GF-D8 (cell line): ENCODE results near the gene DUSP6.
A peak's percentile ranks its signal among the peaks of the same experiment; 100 is the strongest.

Experiments used
- DNase-seq: peaks from one replicate; lab custom pipeline; 2025; lab: John Stamatoyannopoulos, UW

The DUSP6 gene, protein sequence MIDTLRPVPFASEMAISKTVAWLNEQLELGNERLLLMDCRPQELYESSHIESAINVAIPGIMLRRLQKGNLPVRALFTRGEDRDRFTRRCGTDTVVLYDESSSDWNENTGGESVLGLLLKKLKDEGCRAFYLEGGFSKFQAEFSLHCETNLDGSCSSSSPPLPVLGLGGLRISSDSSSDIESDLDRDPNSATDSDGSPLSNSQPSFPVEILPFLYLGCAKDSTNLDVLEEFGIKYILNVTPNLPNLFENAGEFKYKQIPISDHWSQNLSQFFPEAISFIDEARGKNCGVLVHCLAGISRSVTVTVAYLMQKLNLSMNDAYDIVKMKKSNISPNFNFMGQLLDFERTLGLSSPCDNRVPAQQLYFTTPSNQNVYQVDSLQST

DNA sequence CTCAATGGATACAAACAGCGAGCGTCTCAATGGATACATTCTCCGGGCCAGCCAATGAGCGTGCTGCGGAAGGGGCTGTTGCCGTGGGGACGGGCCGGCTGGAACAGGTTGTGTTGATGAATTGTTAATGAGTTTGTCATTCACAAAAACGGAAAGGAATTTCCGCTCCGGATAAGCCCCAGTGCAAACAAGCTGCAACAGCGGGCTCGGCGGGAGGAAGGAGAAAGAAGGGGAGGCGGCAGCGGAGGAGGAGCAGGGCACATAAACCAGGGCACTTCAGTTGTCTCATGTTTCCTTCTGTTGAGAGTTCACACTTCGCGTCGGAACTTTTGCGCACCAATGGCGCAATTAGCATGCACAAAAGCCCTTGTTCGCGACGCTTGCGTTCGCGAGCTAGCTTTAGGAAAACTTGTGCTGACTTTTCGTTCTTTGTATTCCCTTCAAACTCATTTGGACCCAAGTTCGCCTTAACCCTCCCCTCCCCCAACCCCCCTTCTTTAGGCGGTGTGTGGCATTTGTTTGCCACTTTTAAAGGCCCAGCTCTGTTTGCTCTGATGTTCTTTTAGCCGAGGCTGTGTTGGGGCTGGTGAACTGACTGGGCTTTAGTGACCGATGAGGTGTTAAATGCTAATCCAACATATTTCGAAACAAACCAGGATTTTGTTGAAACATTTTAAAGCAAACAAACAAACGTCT, at the start of gene DUSP6:
TSS of gene DUSP6 (minus strand) at position 10 of the 696 bp plus-strand sequence. CDS start 462 bp downstream, outside the sequence.
- peak; percentile 98 for DNase-seq

- DNase-seq = no peak
These were observed 49.2 kb upstream of the DUSP6 start for GRCh38 chr12:89401433-89402058.

- DNase-seq = no peak
These were observed 48.1 kb upstream of the DUSP6 start for GRCh38 chr12:89400415-89400814.

DNA sequence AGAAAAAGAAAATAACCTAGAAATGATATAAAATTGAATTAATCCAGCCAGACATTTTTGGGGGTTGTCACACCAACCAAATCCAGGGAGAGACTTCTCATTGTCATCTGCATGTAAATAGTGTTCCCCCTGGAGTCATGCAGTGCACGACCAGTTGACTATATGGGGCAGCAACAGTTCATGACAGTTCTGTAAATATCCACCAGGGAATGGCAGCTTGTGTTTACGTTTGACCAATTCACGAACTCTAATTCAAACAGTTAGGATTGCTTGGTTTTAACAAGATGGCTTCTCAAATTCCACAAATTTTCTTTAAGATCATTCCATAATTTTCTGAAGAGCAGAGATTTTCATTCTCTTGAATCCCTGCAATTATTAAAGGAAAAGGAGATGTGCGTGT, 43.4 kb upstream of the DUSP6 start:
- no peak for DNase-seq

GRCh38 chr12:89393551-89394121, 41.3 kb upstream of the DUSP6 start:
- peak; percentile 58 for DNase-seq

DNA sequence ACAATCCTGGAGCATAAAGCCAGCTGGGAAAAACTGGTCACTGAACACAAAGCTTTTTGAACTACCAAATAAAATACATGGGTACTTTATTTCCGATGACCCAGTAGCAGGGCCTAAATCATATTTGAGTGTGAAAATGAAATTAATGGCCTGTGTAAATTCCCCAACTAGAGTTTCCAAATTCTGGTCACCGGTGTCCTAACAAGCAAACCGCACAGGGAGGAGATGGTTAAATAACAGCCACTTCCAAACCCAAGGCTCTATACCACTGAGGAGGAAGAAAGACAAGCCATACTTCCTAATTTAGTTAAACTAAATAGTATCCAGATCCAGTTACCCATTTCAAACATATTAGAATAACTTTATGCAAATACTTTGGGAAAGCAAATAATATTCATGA, 40.1 kb upstream of the DUSP6 start:
- DNase-seq = peak; percentile 63

DNA sequence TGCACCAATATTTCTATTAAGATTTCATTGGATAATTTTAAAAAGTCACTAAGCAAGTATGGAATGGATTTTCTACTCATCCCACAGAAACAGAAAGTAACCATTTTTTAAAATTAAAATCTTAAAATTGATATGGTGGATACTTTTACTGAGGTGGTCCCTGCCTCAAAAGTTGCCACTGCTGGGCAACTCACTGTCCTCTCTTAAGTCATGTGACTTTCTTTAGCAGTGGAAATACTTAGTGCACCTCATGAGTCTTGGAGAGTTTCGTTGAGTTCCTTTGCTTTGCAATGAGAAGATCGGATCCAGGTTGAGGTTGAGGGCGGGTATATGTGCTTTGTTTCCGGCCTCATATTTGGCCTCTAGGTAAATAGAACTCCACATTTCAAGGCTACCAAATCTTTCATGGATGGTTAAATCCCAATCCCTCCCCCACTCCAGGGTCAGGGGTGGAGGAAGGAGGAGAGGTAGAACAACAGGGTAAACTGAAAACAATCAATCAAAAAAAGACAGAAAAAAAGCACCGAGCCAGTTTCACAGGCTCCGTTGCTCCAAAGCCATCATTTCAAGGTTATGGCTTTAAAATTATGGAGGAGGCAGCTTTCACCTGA, 39.5 kb upstream of the DUSP6 start:
- no peak for DNase-seq

- peak; percentile 73 for DNase-seq
These were observed 38.7 kb upstream of the DUSP6 start for GRCh38 chr12:89390802-89391673.

DNA sequence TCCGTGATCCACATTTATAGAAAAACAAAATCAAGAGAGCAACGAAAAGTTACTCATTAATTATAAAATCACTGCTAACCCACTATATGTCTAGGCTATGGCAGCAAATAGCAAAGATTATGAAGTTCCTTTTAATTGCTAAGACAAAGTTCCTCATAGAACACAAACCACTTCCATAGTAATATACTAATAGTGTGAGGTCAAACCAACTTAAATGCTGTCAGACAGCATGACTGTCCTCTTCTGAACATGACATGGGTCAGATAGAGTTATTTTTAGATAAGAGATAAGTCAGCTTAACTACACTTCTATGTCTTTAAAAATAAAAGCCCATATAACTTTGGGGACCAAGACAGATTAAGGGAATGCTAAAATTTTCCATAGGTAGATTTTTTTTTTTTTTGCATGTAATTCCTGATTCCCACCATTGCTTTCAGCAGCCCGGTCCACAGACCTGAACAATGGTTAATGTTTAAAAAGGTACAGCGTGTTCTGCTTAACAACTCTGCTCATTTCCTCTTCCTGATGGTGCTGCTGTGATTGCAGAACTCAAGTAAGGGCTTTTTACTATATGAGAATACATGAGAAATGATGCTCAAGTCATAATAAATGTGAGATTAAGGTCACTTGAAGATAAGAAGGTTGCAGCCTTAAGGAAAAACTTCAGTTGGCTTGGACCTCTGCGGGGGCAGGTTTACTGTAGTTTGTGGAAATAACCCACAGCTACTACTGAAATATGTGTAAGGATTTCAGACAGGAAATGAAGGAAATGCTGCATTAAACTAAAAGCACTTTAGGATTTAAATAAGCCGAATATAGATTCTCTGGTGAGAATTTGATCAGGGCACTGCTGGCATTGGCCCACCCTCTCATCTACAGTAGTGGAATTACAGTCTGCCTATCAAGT, 37.7 kb upstream of the DUSP6 start:
- peak; percentile 13 for DNase-seq

GRCh38 chr12:89386138-89386537, 33.8 kb upstream of the DUSP6 start:
- no peak for DNase-seq

GRCh38 chr12:89384807-89385206, 32.5 kb upstream of the DUSP6 start:
- no peak for DNase-seq

- DNase-seq = peak; percentile 69
These were observed 31.9 kb upstream of the DUSP6 start for GRCh38 chr12:89384050-89384758.

- DNase-seq = peak; percentile 65
These were observed 31.1 kb upstream of the DUSP6 start for GRCh38 chr12:89383235-89384049.

DNA sequence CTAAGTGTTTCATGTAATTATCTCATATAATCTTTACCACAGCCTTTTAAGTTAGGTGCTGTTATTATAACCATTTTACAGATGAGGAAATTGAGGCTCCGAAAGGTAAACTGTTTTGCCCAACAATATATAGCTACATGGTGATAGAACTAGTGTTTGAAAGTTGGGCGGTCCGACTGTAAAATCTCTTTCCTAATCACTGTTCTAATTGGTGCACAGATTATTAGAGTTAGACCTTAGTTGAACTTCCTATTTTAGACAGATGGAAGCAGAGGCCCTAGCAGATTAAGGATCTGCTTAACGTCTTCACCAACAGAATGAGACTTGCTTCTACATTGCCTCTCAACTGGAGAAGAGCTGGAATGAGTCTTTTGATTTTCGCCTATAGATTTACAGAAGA, 30.0 kb upstream of the DUSP6 start:
- DNase-seq = peak; percentile 58

GRCh38 chr12:89379839-89380467, 27.7 kb upstream of the DUSP6 start:
- DNase-seq = no peak

DNA sequence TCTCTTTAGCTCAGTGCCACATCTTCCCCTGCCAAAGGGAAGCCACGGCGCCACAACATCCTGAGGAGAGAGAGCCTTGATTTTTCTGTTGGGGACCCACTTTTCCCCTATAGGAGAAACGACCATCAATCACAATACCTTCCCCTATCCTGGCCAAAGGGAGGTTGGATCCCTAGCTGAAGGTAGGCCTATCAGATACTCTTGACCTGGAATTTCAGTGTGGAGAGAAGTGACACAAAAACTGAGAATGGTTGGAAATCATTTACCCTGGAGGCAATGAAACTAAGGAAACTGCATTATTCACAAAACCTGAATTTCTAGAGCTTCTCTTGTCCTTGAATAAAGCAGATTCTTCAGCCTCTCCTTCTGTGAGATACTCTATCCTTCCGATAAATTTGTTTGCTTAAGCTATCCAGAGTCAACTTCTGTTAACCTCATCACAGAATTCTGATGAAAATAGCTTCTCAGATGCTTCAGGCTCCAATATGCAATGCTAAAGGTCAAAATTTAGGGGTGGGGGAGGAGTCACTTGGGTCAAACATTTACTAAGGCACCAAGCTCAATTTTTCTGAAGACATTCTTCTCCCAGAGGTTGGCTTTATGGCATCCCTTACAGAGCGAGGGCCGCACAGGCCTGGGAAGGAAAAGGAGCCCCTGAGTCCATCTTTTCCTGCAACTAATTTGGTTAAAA, 27.0 kb upstream of the DUSP6 start:
- no peak for DNase-seq

- no peak for DNase-seq
These were observed 24.5 kb upstream of the DUSP6 start for GRCh38 chr12:89376844-89377243.

DNA sequence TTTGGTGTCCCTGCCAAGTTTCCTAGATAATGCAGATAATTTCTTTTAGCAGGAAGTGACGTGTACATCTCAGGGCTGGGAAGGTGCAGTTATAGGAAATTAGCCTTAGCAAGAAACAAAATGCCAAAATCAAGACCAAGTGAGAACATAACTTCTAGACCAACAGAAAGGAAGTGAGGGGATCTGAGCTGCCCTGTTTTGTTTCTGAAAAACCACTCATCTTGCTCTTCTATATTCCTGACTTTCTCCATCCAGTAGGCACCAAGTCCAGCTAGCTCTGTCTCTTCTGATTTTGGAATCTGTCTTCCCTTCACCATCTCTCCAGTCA, 23.9 kb upstream of the DUSP6 start:
- DNase-seq = no peak
